HL-60/S4 (cell line): Measurements from ENCODE around the gene DPP4.
"Not testable (repeated sequence)": the region's sequence is repeated elsewhere in the genome, so short reads cannot be mapped to it uniquely, and the experiment has no call there.

Experiments
- in situ Hi-C: fragments of 300-500 bp; cut with MboI; formaldehyde crosslinking; loops from 2 replicates; pipeline ENCODE4 v1.14.3; 2022; ENCODE audit warnings: low sequenced_read_pairs

The DPP4 gene

GRCh38 chr2:161969159-161969558 is 104.9 kb downstream of the DPP4 start:
- in situ Hi-C loops: no loop called here

DNA sequence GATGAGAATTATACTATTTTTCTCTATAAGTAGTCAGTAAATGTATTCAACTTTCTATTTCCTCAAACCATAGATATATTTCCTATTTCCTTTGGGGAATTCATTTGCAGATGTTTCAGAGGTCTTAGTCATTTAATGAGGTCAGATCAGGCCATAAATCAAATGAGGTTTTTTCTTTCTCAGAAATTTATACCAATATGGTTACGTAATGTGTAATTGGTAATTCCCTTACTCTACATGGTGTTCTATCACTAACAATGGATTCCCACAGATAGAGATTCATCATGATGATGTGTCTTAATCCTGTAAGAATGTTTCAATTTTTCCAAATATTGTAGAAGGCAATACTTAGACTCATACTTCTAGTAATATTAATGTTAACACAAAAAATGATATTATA is 108.0 kb downstream of the DPP4 start:
- in situ Hi-C loops: no loop called here

DNA sequence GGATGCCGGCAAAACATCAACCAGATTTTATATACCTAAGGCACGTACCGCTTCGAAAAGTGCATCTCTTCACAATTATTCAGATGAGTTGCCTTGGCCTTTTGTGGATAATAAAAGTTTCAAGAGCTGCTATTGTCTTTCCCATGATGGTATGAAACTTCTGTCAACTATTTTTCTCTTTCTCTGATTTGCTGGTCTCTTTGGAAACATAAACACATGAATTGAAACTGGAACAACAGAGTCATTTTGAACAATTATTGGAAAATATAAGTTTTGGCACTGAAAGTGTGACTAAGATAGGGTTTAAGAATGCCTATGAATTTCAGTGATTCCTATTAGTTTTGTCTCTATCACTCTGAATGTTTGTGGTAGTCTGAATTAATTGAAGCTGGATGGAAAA is 109.9 kb downstream of the DPP4 start:
- in situ Hi-C loops: no loop called here

GRCh38 chr2:161962160-161962559 is 111.9 kb downstream of the DPP4 start:
- in situ Hi-C loops: no loop called here

DNA sequence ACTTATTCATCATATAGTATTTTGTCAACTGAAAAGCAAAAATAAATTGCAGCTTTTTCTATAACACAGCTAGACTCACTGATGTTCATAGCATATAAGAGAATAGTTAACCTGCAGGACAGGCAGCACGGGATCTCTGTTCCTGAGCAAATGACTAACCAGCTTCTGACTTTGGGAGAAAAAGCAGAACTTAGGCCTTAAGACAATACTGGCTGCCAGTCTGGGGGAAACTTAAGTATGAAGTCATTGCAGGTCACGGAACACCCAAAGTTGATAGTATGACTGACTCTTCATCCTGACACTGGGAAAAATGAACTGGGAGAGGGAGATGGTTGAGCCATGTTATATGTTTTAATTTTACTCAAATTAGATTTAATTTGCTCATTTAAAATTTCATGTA is 113.0 kb downstream of the DPP4 start:
- in situ Hi-C loops: no loop called here

GRCh38 chr2:161956738-161957137 is 117.3 kb downstream of the DPP4 start:
- in situ Hi-C loops: no loop called here

DNA sequence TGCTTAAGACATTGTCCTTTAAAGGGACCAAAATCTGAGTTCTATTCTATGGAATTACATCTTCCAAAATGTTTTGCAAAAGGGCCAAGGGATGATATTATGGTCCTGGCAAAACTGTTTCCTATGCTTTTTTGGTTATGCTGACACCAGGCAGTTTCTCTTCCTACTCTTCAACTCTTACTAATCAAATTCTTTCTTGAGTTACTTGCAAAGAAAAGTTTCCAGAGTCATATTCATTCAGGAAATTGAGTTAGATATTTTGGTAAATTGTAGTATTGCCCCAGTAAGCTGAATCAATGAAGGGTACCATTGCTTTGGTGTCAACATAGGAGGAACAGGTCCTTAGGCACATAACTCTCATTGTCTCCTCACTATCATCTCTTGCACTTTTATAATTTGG is 118.8 kb downstream of the DPP4 start:
- in situ Hi-C loops: no loop called here

- in situ Hi-C loops: no loop called here
Observed at GRCh38 chr2:161954103-161954502, 119.9 kb downstream of the DPP4 start.

DNA sequence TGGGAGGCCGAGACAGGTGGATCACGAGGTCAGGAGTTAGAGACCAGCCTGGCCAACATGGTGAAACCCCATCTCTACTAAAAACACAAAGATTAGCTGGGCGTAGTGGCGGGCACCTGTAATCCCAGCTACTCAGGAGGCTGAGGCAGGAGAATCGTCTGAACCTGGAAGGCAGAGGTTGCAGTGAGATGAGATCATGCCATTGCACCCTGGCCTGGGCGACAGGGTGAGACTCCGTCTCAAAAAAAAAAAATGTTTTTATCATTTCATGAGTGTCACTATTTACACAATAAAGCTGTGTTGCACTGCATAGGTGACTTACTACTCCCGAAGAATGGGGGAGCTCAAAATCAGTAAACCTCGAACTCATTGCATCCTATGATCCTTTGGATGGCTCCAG is 120.6 kb downstream of the DPP4 start:
- in situ Hi-C loops: not testable (repeated sequence)

DNA sequence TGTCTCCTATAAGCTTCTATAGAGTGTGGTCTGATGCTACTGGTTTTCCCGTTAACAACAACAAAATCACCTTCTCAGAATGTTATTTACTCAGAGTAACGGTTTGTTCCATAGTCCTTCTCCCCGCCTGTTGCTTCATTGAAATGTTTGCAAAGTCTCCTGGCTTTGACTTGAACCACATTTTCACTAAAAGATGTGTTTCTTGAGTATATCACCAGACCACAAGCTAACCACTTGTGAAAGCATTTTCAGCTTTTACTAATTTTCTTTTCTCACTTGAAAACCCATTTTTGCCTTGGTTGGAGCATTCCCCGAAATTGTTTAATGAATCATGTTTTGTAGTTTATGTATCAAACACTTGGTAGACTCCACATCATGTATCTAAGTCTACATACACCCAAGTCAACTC is 121.2 kb downstream of the DPP4 start:
- in situ Hi-C loops: no loop called here

- in situ Hi-C loops: no loop called here
Observed at GRCh38 chr2:161947836-161948235, 126.2 kb downstream of the DPP4 start.

DNA sequence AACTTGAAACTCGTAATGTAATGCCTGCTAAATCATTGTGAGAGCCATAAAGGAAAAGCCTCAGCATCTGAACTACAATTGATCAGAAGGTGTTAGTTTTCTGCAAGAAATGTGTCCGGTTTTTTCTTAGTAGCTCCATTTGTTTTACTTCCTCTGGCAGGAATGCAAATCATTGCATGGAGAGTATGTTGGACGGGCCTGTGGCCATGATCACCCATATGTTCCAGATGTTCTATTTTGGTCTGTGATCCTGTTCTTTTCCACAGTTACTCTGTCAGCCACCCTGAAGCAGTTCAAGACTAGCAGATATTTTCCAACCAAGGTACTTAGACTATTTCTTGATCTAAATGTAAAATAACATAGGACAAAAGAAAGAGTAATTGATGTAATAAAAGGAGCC is 126.6 kb downstream of the DPP4 start:
- in situ Hi-C loops: no loop called here

DNA sequence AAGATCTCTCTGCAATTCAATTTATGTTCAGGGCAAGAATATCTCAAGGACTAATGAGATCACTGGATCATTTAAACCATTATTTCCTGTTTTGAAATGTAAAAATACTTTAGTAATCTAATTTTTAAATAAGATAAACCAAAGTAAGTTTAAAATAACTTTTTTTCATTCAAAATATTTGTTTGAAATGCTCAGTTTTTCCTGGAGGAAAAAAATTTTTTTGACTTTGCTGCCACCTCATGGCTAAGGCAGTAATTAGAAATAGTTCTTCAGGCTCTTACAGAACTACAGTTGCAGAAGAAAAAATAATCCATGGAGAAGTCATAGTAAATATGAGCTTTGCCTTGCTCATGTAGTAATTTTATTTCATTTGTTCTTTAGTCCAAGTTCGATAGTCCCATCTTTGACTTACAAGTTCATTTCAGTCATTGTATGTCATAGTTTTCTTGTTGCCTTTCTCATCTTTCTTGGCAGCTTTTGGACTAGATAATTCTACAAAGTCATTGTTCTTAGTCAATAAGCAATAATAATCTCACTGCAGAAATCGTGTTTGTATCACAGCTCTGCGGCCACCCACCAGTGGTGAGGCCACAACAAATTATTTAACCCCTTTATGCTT is 127.4 kb downstream of the DPP4 start:
- in situ Hi-C loops: no loop called here

- in situ Hi-C loops: no loop called here
Observed at GRCh38 chr2:161943011-161943410, 131.0 kb downstream of the DPP4 start.
